T-helper 17 cell (primary cell): ENCODE measurements around the gene SLC16A13. TPM values are rescaled to one million over a fixed set of nuclear protein-coding genes. Genes with fewer than 3 reads are reported as not detected.

ENCODE experiments used
- ATAC-seq: fragments of 150-1000 bp; cut with Tn5 transposase; 2 replicates; pipeline ENCODE4 v1.10.0; 2021; ENCODE audit warnings: mild to moderate bottlenecking, moderate library complexity
- DNase-seq, 3 donors: peaks; one replicate each; pipeline versions ENCODE4 v3.0.0 to v3.0.0-alpha.2; 2020 to 2021
- H3K9me3 ChIP-seq: one replicate; pipeline ENCODE4 v1.7.0; 2013; ENCODE audit warnings: low read length, mild to moderate bottlenecking; ENCODE audit not compliant: control insufficient read depth, poor library complexity, severe bottlenecking
- H3K27ac Mint-ChIP-seq: one replicate; pipeline ENCODE4 v1.8.0; 2022; ENCODE audit warnings: mild to moderate bottlenecking, moderate library complexity, mixed read lengths
- H3K27me3 Mint-ChIP-seq: one replicate; pipeline ENCODE4 v1.8.0; 2022; ENCODE audit warnings: mixed read lengths
- H3K36me3 Mint-ChIP-seq: one replicate; pipeline ENCODE4 v1.8.0; 2022; ENCODE audit warnings: low read depth, mixed read lengths
- H3K4me1 Mint-ChIP-seq: one replicate; pipeline ENCODE4 v1.8.0; 2022; ENCODE audit warnings: mild to moderate bottlenecking, mixed read lengths
- H3K4me3 Mint-ChIP-seq: one replicate; pipeline ENCODE4 v1.8.0; 2022; ENCODE audit warnings: mild to moderate bottlenecking, moderate library complexity, mixed read lengths
- total RNA-seq, 4 donors: library from RNA in 2 of 4; stranded (reverse) in 2 of 4; gene quantifications; one replicate each; pipeline ENCODE4 v1.2.3 and lab custom pipeline; 2022 to 2026

Gene SLC16A13
- total RNA-seq, 2 donors from 2014 or later, result 3.3 to 4.6 TPM

GRCh38 chr17:7002288-7003047 lies 33.3 kb upstream of the SLC16A13 start:
- Mint-ChIP-seq H3K27ac (peak overlapping the region; percentile 90), H3K27me3 (no peaks in the 10 kb centered on the region), H3K4me3 (no peak overlapping the region), H3K4me1 (peaks cover 35% of the 10 kb centered on the region), H3K36me3 (peaks cover 20% of the 10 kb centered on the region)
- ATAC-seq (no peak), DNase-seq (no peak)
- no peaks in the 10 kb centered on the region for H3K9me3 ChIP-seq

DNA sequence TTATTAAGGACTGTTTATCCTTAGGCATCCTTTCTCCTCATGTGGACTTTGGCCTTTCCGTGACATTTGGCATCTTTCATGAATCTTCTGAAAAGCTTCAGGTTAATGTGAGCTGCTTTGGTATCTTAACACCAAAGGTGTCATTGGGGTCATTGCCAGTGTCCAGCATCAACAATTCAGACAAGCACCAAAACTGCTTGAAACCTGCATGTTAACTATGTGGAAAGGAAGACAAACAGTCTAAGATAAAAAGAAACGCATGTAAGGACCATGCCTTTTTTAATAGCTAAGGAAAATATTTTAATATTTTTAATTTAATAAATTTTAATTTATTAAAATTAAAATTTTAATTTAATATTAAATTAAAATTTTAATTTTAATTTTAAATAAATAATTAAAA lies 32.1 kb upstream of the SLC16A13 start:
- Mint-ChIP-seq H3K36me3 (peaks cover 14% of the 10 kb centered on the region), H3K27me3 (no peaks in the 10 kb centered on the region), H3K4me3 (no peak overlapping the region), H3K4me1 (peaks cover 32% of the 10 kb centered on the region), H3K27ac (no peak overlapping the region)
- DNase-seq, result no peak
- H3K9me3 ChIP-seq, result no peaks in the 10 kb centered on the region
- no peak for ATAC-seq

GRCh38 chr17:7004398-7005253 lies 31.2 kb upstream of the SLC16A13 start:
- Mint-ChIP-seq H3K36me3 (peaks cover 11% of the 10 kb centered on the region), H3K4me1 (peaks cover 31% of the 10 kb centered on the region), H3K27me3 (no peaks in the 10 kb centered on the region), H3K4me3 (no peak overlapping the region), H3K27ac (peak overlapping the region; percentile 85)
- DNase-seq (no peak), ATAC-seq (peak; percentile 95)
- H3K9me3 ChIP-seq, result no peaks in the 10 kb centered on the region

DNA sequence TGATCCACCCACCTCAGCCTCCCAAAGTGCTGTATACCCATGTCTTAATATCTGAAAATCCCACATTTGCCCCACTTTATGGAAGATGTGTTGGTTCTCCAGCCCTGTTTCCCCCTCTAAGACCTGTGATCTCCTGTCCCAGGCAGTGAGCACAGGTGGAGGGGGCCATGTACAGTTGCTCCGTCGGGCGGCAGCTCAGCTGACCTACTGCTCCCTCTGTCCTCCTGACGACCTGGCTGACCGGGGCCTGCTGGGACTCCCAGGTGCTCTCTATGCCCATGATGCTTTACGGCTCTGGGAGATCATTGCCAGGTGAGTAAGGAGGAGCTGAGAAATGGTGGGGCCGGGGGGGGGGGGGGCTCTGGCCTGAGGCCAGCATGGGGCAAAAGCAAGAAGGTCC lies 30.1 kb upstream of the SLC16A13 start:
- no peak for DNase-seq
- Mint-ChIP-seq H3K4me1 (peaks cover 37% of the 10 kb centered on the region), H3K4me3 (no peak overlapping the region), H3K27me3 (no peaks in the 10 kb centered on the region), H3K36me3 (peaks cover 9% of the 10 kb centered on the region), H3K27ac (peak overlapping the region; percentile 85)
- no peak for ATAC-seq
- H3K9me3 ChIP-seq, result no peaks in the 10 kb centered on the region

DNA sequence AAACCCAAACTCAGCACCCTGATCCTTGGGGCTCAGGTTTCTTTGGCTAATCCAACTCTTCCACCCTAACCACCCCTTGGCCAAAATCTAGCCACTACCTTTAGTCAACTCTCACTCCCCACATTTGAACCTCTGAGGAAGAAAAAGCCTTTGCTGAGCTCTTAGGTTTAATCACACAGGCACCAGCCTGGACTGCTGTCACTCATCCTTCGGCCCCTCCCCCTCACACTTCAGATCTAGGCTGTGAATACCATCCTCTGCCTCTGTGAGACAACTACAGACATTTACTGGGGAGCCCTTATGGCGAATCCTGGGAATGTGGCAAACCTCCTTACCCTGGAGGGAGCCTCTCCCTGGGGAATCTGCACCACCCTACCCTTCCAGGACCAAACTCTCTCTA lies 28.7 kb upstream of the SLC16A13 start:
- H3K9me3 ChIP-seq, result no peaks in the 10 kb centered on the region
- ATAC-seq (no peak), DNase-seq (no peak)
- Mint-ChIP-seq H3K27me3 (no peaks in the 10 kb centered on the region), H3K4me1 (peaks cover 39% of the 10 kb centered on the region), H3K4me3 (no peak overlapping the region), H3K27ac (peak overlapping the region; percentile 91), H3K36me3 (peaks cover 2% of the 10 kb centered on the region)

DNA sequence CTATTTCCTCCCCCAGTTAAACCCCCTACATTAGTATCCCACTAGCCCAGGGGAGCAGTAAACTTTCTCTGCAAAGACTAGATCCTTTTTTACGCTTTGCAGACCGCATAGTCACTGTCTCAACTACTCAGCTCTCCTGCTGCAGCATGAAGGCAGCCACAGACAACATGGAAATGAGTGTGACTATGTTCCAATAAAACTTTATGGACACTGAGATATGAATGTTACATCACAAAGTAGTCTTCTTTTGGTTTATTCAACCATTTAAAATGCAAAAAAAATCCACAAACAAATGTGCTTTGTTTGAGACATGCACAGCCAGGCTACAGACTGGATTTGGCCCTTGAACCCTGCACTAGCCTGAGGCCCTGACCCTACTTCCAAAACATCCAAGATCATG lies 25.3 kb upstream of the SLC16A13 start:
- Mint-ChIP-seq H3K36me3 (peaks cover 2% of the 10 kb centered on the region), H3K4me3 (peak overlapping the region; percentile 64), H3K4me1 (peaks cover 53% of the 10 kb centered on the region), H3K27ac (peak overlapping the region; percentile 100), H3K27me3 (no peaks in the 10 kb centered on the region)
- no peaks in the 10 kb centered on the region for H3K9me3 ChIP-seq
- DNase-seq (no peak), ATAC-seq (no peak)

DNA sequence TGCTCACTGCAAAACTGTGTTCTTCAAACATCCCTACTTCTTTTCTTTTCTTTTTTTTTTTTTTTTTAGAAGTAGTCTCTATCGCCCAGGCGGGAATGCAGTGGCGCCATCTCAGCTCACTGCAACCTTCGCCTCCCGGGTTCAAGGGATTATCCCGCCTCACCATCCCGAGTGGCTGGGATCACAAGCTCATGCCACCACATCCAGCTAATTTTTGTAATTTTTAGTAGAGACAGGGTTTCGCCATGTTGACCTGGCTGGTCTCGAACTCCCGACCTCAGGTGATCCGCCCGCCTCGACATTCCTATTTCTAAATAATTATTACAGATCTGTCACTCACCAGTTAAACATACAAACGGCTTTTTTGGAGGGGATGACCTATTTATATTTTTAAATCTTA lies 24.4 kb upstream of the SLC16A13 start:
- H3K9me3 ChIP-seq, result no peaks in the 10 kb centered on the region
- peak overlapping the region; percentile 100 for H3K27ac Mint-ChIP-seq
- no peaks in the 10 kb centered on the region for H3K27me3 Mint-ChIP-seq
- peaks cover 2% of the 10 kb centered on the region for H3K36me3 Mint-ChIP-seq
- DNase-seq (no peak), ATAC-seq (no peak)
- peak overlapping the region; percentile 96 for H3K4me3 Mint-ChIP-seq
- H3K4me1 Mint-ChIP-seq, result peaks cover 60% of the 10 kb centered on the region

- ATAC-seq, result no peak
- no peak for DNase-seq
- H3K36me3 Mint-ChIP-seq, result peaks cover 2% of the 10 kb centered on the region
- no peaks in the 10 kb centered on the region for H3K9me3 ChIP-seq
- peaks cover 60% of the 10 kb centered on the region for H3K4me1 Mint-ChIP-seq
- peak overlapping the region; percentile 96 for H3K4me3 Mint-ChIP-seq
- H3K27ac Mint-ChIP-seq, result peak overlapping the region; percentile 100
- no peaks in the 10 kb centered on the region for H3K27me3 Mint-ChIP-seq
Measured at GRCh38 chr17:7011942-7012254, 23.9 kb upstream of the SLC16A13 start.

GRCh38 chr17:7014261-7014994 lies 21.4 kb upstream of the SLC16A13 start:
- ATAC-seq (peak; percentile 84), DNase-seq (peak; percentile 96 to 99 (median 98))
- Mint-ChIP-seq H3K36me3 (peaks cover 2% of the 10 kb centered on the region), H3K27ac (peak overlapping the region; percentile 100), H3K27me3 (no peaks in the 10 kb centered on the region), H3K4me3 (peak overlapping the region; percentile 96), H3K4me1 (peaks cover 71% of the 10 kb centered on the region)
- no peaks in the 10 kb centered on the region for H3K9me3 ChIP-seq

DNA sequence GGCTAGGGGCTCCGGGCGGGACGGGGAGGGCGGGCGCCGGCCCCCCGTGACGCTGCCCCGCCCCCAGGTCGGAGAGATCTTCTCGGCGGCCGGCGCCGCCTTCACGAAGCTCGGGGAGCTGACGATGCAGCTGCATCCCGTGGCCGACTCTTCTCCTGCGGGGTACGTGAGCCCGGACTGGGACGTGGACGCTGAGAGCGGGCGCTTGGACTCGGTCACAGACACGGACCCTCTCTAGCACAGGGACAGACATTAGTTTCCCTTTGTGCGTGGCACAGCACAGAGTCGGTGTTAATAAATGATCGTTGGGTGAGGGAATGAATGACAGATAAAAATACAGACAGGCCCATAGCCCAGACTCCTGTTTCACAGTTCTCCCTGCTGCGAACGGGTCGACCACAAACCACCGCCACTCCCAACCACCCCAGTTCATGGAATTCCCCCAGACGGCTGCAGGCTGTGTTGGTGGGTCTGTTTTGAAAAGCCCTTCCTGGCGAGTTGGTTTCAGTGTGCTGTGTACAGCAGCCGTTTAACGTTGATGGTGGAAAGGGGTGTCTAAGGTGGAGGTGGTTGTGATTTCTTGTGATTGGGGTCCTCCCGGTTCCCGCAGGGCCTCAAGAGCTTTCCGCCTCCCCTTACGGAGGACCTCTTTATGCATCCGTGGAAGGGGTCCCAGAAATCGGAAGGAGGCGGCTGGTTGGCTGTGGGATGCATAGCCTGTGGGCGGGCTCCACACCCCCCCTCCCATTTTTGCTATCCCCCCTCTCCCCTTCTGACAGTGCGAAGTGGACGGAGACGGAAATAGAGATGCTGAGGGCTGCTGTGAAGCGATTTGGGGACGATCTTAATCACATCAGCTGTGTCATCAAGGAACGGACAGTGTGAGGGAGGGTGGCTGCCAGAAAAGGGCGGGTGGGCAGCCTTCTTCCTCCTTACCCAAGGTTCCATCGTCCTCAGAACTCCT lies 20.5 kb upstream of the SLC16A13 start:
- DNase-seq, result peak; percentile 72 to 86 (median 74)
- no peaks in the 10 kb centered on the region for H3K9me3 ChIP-seq
- Mint-ChIP-seq H3K36me3 (peaks cover 2% of the 10 kb centered on the region), H3K27ac (peak overlapping the region; percentile 100), H3K4me1 (peaks cover 66% of the 10 kb centered on the region), H3K4me3 (peak overlapping the region; percentile 90), H3K27me3 (no peaks in the 10 kb centered on the region)
- ATAC-seq, result peak; percentile 66

DNA sequence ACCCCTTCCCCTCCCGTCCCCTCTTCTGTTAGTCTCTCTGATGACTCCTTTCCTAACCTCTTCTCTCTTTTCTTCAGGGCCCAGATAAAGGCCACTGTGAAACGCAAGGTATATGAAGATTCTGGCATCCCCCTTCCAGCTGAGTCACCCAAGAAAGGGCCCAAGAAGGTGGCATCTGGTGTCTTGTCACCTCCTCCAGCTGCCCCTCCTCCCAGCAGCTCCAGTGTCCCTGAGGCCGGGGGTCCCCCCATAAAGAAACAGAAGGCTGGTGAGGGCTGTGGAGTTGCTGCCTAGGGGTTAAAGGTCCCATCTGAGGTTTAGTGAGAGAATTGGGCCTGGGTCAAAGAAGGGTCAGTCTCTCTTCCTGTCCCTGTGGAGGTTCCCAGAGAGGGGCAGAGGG lies 19.4 kb upstream of the SLC16A13 start:
- no peak for ATAC-seq
- no peaks in the 10 kb centered on the region for H3K9me3 ChIP-seq
- H3K27me3 Mint-ChIP-seq, result no peaks in the 10 kb centered on the region
- peaks cover 64% of the 10 kb centered on the region for H3K4me1 Mint-ChIP-seq
- peaks cover 2% of the 10 kb centered on the region for H3K36me3 Mint-ChIP-seq
- H3K27ac Mint-ChIP-seq, result peak overlapping the region; percentile 100
- H3K4me3 Mint-ChIP-seq, result peak overlapping the region; percentile 90
- no peak for DNase-seq
